Left renal pelvis (tissue), 4 donors: Measurements from ENCODE around the gene SLU7. TPM values are rescaled to one million over a fixed set of nuclear protein-coding genes. Genes with fewer than 3 reads are reported as not detected.
A peak's percentile ranks its signal among the peaks of the same experiment; 100 is the strongest.

Experiments used
- DNase-seq, 4 donors: peaks; one replicate each; pipeline ENCODE4 v3.0.0-alpha.2; 2013; ENCODE audit warnings: low read depth in 4 of 4, low spot score in 3 of 4
- polyA plus RNA-seq, 4 donors: library from polyadenylated mRNA; unstranded; fragments of 120-200 nt; gene quantifications; one replicate each; pipeline ENCODE4 v1.2.1, GENCODE V29; 2013; ENCODE audit not compliant: insufficient read length in 4 of 4

The SLU7 gene
- polyA plus RNA-seq, result 10 to 100 TPM; 44.8 to 69.2 (median 65.6) TPM

- peak in 3 of 4 donors; percentile 91 to 94 (median 92) for DNase-seq
Measured at GRCh38 chr5:160418561-160419457, at the start of gene SLU7. TSS of gene SLU7 (minus strand) at chr5:160419081. CDS start at chr5:160415294, 3,787 bp downstream.

- DNase-seq, result no peak
Measured at GRCh38 chr5:160468363-160468975, 49.6 kb upstream of the SLU7 start.

GRCh38 chr5:160467555-160468362 lies 48.9 kb upstream of the SLU7 start:
- peak in 2 of 4 donors; percentile 37 to 39 for DNase-seq

GRCh38 chr5:160466889-160467554 lies 48.1 kb upstream of the SLU7 start:
- DNase-seq, result no peak

GRCh38 chr5:160466116-160466515 lies 47.2 kb upstream of the SLU7 start:
- DNase-seq, result no peak

- DNase-seq, result no peak
Measured at GRCh38 chr5:160464466-160464797, 45.6 kb upstream of the SLU7 start.

- no peak for DNase-seq
Measured at GRCh38 chr5:160463740-160464465, 45.0 kb upstream of the SLU7 start.

- no peak for DNase-seq
Measured at GRCh38 chr5:160463227-160463626, 44.3 kb upstream of the SLU7 start.

- no peak for DNase-seq
Measured at GRCh38 chr5:160462167-160462566, 43.3 kb upstream of the SLU7 start.

GRCh38 chr5:160461378-160461777 lies 42.5 kb upstream of the SLU7 start:
- no peak for DNase-seq

GRCh38 chr5:160460377-160461049 lies 41.6 kb upstream of the SLU7 start:
- no peak for DNase-seq

GRCh38 chr5:160458806-160459800 lies 40.2 kb upstream of the SLU7 start:
- DNase-seq, result no peak

GRCh38 chr5:160457252-160457651 lies 38.4 kb upstream of the SLU7 start:
- no peak for DNase-seq

- no peak for DNase-seq
Measured at GRCh38 chr5:160456480-160457177, 37.7 kb upstream of the SLU7 start.

- DNase-seq, result no peak
Measured at GRCh38 chr5:160455600-160455999, 36.7 kb upstream of the SLU7 start.

- DNase-seq, result no peak
Measured at GRCh38 chr5:160453751-160454150, 34.9 kb upstream of the SLU7 start.

GRCh38 chr5:160452795-160453194 lies 33.9 kb upstream of the SLU7 start:
- DNase-seq, result no peak

- no peak for DNase-seq
Measured at GRCh38 chr5:160452036-160452435, 33.2 kb upstream of the SLU7 start.
